Adrenal gland (tissue), 5 donors: ENCODE results near the gene DOCK9.

Source experiments
- CTCF ChIP-seq, 6 experiments: fragments of 450-650 bp in 4 of 6; fragments of 200-600 bp in 2 of 6; sonication (generic) in 1 of 6; IDR thresholded peaks; 1 replicate in 5 of 6; 2 replicates in 1 of 6; pipeline versions ENCODE4 v1.5.1 to v1.8.0; 2016 to 2021; ENCODE audit warnings: antibody characterized with exemption in 6 of 6, mild to moderate bottlenecking in 2 of 6, moderate library complexity in 1 of 6
- POLR2A ChIP-seq, 2 donors: fragments of 450-650 bp; IDR thresholded peaks; one replicate each; pipeline ENCODE4 v1.6.1; 2017; ENCODE audit warnings: antibody characterized with exemption in 2 of 2, mild to moderate bottlenecking in 2 of 2, moderate library complexity in 1 of 2
- donor health status: DM: no; HTN: no; CAD: no.

GRCh38 chr13:98888890-98889279 is 89.0 kb downstream of the DOCK9 start:
- TF ChIP-seq CTCF (IDR thresholded peaks at IDR 0.05) = no peak
- no peak for TF ChIP-seq POLR2A (IDR thresholded peaks at IDR 0.05)
